WTC11 (cell line): ENCODE results near the gene PRUNE2.

ENCODE experiments used
- CBFB ChIP-seq: sonication (generic); formaldehyde crosslinking; IDR thresholded peaks from 2 replicates; pipeline ENCODE4 v1.8.1; 2022; ENCODE audit warnings: mild to moderate bottlenecking, low read depth, missing genetic modification reagents
- CREM ChIP-seq: sonication (generic); formaldehyde crosslinking; IDR thresholded peaks from 2 replicates; pipeline ENCODE4 v1.8.1; 2022; ENCODE audit warnings: mild to moderate bottlenecking, missing genetic modification reagents, moderate library complexity
- ESRRA ChIP-seq: sonication (generic); formaldehyde crosslinking; IDR thresholded peaks from 2 replicates; pipeline ENCODE4 v1.8.1; 2022; ENCODE audit warnings: mild to moderate bottlenecking, missing genetic modification reagents, borderline replicate concordance
- ETV6 ChIP-seq: sonication (generic); formaldehyde crosslinking; IDR thresholded peaks from 2 replicates; pipeline ENCODE4 v1.8.1; 2022; ENCODE audit warnings: mild to moderate bottlenecking, missing genetic modification reagents
- MYBL2 ChIP-seq: sonication (generic); formaldehyde crosslinking; IDR thresholded peaks from 2 replicates; pipeline ENCODE4 v1.8.1; 2023; ENCODE audit warnings: mild to moderate bottlenecking, moderate library complexity, missing genetic modification reagents
- NFE2L1 ChIP-seq: sonication (generic); formaldehyde crosslinking; IDR thresholded peaks from 2 replicates; pipeline ENCODE4 v1.8.1; 2023; ENCODE audit warnings: missing genetic modification reagents
- TCF7 ChIP-seq: sonication (generic); formaldehyde crosslinking; IDR thresholded peaks from 2 replicates; pipeline ENCODE4 v1.8.0; 2022; ENCODE audit warnings: mild to moderate bottlenecking, low read depth, missing genetic modification reagents, moderate library complexity
- TF ChIP-seq, protein P1 (sequence below): fragments of 200-600 bp; IDR thresholded peaks from 2 replicates; pipeline ENCODE4 v1.8.0; 2022; ENCODE audit warnings: antibody characterized with exemption
- TF ChIP-seq, protein P2 (sequence below): sonication (generic); formaldehyde crosslinking; IDR thresholded peaks from 2 replicates; pipeline ENCODE4 v1.8.1; 2023; ENCODE audit warnings: mild to moderate bottlenecking, missing genetic modification reagents, moderate library complexity
- TF ChIP-seq, protein P3 (sequence below): sonication (generic); formaldehyde crosslinking; IDR thresholded peaks from 2 replicates; pipeline ENCODE4 v1.8.0; 2022; ENCODE audit warnings: mild to moderate bottlenecking, missing genetic modification reagents
- TF ChIP-seq, protein P4 (sequence below): sonication (generic); formaldehyde crosslinking; conservative IDR thresholded peaks from 2 replicates; pipeline ENCODE4 v1.8.1; 2022; ENCODE audit warnings: mild to moderate bottlenecking, missing genetic modification reagents
- TF ChIP-seq, protein P5 (sequence below): sonication (generic); formaldehyde crosslinking; IDR thresholded peaks from 2 replicates; pipeline ENCODE4 v1.8.0; 2023; ENCODE audit warnings: missing genetic modification reagents
- TF ChIP-seq, protein P6 (sequence below): sonication (generic); formaldehyde crosslinking; IDR thresholded peaks from 2 replicates; pipeline ENCODE4 v1.8.0; 2023; ENCODE audit warnings: mild to moderate bottlenecking, missing genetic modification reagents
- TF ChIP-seq, protein P7 (sequence below): sonication (generic); formaldehyde crosslinking; conservative IDR thresholded peaks from 2 replicates; pipeline ENCODE4 v1.8.1; 2023; ENCODE audit warnings: mild to moderate bottlenecking, low read depth, missing genetic modification reagents, moderate library complexity

DNA sequence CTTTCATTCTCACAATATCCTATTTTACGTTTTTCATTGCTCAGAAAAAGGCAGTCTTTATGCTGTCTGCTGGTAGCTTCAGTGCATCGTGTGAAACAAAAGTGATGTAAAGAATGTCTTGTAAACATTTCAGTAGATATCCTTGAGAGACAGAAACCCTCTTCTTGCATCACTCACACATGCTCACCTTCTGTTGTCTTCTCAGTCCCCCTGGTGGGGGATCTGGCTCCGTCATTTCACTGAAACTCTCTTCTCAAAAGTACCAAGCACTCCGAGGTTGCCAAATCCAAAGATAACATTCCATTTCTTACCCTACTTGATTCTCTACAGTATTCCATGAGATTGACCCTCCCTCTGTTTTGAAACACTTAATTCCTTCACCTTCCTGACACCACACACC, 187.7 kb downstream of the PRUNE2 start:
- TF ChIP-seq, protein P1, sequence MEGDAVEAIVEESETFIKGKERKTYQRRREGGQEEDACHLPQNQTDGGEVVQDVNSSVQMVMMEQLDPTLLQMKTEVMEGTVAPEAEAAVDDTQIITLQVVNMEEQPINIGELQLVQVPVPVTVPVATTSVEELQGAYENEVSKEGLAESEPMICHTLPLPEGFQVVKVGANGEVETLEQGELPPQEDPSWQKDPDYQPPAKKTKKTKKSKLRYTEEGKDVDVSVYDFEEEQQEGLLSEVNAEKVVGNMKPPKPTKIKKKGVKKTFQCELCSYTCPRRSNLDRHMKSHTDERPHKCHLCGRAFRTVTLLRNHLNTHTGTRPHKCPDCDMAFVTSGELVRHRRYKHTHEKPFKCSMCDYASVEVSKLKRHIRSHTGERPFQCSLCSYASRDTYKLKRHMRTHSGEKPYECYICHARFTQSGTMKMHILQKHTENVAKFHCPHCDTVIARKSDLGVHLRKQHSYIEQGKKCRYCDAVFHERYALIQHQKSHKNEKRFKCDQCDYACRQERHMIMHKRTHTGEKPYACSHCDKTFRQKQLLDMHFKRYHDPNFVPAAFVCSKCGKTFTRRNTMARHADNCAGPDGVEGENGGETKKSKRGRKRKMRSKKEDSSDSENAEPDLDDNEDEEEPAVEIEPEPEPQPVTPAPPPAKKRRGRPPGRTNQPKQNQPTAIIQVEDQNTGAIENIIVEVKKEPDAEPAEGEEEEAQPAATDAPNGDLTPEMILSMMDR = no peak
- TF ChIP-seq, protein P2, sequence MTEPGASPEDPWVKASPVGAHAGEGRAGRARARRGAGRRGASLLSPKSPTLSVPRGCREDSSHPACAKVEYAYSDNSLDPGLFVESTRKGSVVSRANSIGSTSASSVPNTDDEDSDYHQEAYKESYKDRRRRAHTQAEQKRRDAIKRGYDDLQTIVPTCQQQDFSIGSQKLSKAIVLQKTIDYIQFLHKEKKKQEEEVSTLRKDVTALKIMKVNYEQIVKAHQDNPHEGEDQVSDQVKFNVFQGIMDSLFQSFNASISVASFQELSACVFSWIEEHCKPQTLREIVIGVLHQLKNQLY (CRISPR knock-in tag) = no peak
- TF ChIP-seq CREM (CRISPR knock-in tag) (no peak), ESRRA (no peak), CBFB (CRISPR knock-in tag) (no peak), ETV6 (no peak), TCF7 (CRISPR knock-in tag) (no peak), NFE2L1 (no peak), MYBL2 (CRISPR knock-in tag) (no peak)
- TF ChIP-seq, protein P3, sequence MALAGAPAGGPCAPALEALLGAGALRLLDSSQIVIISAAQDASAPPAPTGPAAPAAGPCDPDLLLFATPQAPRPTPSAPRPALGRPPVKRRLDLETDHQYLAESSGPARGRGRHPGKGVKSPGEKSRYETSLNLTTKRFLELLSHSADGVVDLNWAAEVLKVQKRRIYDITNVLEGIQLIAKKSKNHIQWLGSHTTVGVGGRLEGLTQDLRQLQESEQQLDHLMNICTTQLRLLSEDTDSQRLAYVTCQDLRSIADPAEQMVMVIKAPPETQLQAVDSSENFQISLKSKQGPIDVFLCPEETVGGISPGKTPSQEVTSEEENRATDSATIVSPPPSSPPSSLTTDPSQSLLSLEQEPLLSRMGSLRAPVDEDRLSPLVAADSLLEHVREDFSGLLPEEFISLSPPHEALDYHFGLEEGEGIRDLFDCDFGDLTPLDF (CRISPR knock-in tag) = no peak
- TF ChIP-seq, protein P4, sequence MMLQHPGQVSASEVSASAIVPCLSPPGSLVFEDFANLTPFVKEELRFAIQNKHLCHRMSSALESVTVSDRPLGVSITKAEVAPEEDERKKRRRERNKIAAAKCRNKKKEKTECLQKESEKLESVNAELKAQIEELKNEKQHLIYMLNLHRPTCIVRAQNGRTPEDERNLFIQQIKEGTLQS (CRISPR knock-in tag) = no peak
- TF ChIP-seq, protein P5, sequence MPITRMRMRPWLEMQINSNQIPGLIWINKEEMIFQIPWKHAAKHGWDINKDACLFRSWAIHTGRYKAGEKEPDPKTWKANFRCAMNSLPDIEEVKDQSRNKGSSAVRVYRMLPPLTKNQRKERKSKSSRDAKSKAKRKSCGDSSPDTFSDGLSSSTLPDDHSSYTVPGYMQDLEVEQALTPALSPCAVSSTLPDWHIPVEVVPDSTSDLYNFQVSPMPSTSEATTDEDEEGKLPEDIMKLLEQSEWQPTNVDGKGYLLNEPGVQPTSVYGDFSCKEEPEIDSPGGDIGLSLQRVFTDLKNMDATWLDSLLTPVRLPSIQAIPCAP (CRISPR knock-in tag) = no peak
- TF ChIP-seq, protein P6, sequence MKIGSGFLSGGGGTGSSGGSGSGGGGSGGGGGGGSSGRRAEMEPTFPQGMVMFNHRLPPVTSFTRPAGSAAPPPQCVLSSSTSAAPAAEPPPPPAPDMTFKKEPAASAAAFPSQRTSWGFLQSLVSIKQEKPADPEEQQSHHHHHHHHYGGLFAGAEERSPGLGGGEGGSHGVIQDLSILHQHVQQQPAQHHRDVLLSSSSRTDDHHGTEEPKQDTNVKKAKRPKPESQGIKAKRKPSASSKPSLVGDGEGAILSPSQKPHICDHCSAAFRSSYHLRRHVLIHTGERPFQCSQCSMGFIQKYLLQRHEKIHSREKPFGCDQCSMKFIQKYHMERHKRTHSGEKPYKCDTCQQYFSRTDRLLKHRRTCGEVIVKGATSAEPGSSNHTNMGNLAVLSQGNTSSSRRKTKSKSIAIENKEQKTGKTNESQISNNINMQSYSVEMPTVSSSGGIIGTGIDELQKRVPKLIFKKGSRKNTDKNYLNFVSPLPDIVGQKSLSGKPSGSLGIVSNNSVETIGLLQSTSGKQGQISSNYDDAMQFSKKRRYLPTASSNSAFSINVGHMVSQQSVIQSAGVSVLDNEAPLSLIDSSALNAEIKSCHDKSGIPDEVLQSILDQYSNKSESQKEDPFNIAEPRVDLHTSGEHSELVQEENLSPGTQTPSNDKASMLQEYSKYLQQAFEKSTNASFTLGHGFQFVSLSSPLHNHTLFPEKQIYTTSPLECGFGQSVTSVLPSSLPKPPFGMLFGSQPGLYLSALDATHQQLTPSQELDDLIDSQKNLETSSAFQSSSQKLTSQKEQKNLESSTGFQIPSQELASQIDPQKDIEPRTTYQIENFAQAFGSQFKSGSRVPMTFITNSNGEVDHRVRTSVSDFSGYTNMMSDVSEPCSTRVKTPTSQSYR = no peak
- TF ChIP-seq, protein P7, sequence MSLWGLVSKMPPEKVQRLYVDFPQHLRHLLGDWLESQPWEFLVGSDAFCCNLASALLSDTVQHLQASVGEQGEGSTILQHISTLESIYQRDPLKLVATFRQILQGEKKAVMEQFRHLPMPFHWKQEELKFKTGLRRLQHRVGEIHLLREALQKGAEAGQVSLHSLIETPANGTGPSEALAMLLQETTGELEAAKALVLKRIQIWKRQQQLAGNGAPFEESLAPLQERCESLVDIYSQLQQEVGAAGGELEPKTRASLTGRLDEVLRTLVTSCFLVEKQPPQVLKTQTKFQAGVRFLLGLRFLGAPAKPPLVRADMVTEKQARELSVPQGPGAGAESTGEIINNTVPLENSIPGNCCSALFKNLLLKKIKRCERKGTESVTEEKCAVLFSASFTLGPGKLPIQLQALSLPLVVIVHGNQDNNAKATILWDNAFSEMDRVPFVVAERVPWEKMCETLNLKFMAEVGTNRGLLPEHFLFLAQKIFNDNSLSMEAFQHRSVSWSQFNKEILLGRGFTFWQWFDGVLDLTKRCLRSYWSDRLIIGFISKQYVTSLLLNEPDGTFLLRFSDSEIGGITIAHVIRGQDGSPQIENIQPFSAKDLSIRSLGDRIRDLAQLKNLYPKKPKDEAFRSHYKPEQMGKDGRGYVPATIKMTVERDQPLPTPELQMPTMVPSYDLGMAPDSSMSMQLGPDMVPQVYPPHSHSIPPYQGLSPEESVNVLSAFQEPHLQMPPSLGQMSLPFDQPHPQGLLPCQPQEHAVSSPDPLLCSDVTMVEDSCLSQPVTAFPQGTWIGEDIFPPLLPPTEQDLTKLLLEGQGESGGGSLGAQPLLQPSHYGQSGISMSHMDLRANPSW (CRISPR knock-in tag) = no peak
